ENCODE measurements around the gene PROP1. TPM values are rescaled to one million over a fixed set of nuclear protein-coding genes. Genes with fewer than 3 reads are reported as not detected.
"Not testable (repeated sequence)": the region's sequence is repeated elsewhere in the genome, so short reads cannot be mapped to it uniquely, and the experiment has no call there.

The PROP1 gene
- total and polyA plus RNA-seq, 8 donors: not detected

DNA sequence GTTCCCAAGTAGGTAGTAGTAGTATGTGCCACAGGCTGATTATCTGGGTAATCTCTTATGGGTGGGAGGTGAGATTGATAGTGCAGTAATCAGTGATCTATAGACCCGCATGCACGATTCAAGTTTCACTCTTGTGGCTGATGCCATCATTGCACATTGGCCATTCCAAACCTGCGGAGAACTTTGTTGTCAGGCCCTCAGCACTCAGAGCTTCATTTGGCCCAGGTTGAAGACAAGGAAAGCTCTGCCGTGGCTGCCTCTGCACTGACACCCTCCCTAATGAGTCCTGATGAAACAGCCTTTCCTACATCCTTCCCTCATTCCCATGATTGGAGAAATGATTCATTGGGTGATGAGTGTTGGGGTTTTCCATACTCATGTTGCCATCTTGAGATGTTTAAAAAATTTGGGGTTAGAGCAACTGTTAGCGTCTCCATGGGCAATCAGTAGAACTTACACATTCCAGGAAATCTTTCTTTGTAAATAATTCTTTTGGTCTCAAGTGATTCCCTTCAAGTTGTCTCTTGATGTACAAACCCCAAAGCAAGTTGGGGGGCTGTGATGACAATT lies 22.9 kb downstream of the PROP1 start:
- H3K27ac ChIP-seq: no peak overlapping the region
- H3K4me1 ChIP-seq: no peaks in the 10 kb centered on the region
- no peaks in the 10 kb centered on the region for H3K9me3 ChIP-seq
- no peak for ATAC-seq
- TF ChIP-seq, protein P1, sequence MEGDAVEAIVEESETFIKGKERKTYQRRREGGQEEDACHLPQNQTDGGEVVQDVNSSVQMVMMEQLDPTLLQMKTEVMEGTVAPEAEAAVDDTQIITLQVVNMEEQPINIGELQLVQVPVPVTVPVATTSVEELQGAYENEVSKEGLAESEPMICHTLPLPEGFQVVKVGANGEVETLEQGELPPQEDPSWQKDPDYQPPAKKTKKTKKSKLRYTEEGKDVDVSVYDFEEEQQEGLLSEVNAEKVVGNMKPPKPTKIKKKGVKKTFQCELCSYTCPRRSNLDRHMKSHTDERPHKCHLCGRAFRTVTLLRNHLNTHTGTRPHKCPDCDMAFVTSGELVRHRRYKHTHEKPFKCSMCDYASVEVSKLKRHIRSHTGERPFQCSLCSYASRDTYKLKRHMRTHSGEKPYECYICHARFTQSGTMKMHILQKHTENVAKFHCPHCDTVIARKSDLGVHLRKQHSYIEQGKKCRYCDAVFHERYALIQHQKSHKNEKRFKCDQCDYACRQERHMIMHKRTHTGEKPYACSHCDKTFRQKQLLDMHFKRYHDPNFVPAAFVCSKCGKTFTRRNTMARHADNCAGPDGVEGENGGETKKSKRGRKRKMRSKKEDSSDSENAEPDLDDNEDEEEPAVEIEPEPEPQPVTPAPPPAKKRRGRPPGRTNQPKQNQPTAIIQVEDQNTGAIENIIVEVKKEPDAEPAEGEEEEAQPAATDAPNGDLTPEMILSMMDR (IDR thresholded peaks at IDR 0.05): no peak
- peaks cover 0 to 16% of the 10 kb centered on the region in 2 donors for H3K27me3 ChIP-seq
- no peaks in the 10 kb centered on the region for H3K36me3 ChIP-seq
- intact Hi-C loops (cut with DNase I): no loop called here
- H3K4me3 ChIP-seq: no peak overlapping the region
- no peak for DNase-seq

- no peak for ATAC-seq
- peaks cover 0 to 16% of the 10 kb centered on the region in 2 donors for H3K27me3 ChIP-seq
- no peak overlapping the region for H3K4me3 ChIP-seq
- TF ChIP-seq, protein P1 (IDR thresholded peaks at IDR 0.05): no peak
- H3K9me3 ChIP-seq: no peaks in the 10 kb centered on the region
- no peak overlapping the region for H3K27ac ChIP-seq
- H3K36me3 ChIP-seq: no peaks in the 10 kb centered on the region
- no peak for DNase-seq
- H3K4me1 ChIP-seq: no peaks in the 10 kb centered on the region
- intact Hi-C loops (cut with DNase I): no loop called here
Observed at GRCh38 chr5:177972613-177973012, 23.4 kb downstream of the PROP1 start.

DNA sequence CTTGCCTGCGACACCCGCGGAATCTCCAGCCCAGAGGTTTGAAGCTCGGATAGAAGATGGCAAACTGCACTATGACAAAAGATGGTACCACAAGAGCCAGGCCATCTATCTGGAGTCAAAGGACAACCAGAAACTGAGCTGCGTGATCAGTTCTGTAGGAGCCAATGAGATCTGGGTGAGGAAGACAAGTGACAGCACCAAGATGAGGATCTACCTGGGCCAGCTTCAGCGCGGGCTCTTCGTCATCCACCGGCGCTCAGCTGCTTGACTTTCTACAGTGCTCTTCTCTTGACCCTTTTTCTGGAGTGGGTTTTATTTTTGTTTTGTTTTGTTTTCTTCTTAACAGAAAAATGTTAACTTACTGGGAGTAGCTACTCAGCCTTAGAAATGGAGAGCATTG lies 24.0 kb downstream of the PROP1 start:
- intact Hi-C loops (cut with DNase I); H3K36me3 ChIP-seq; H3K27ac ChIP-seq; H3K4me3 ChIP-seq; H3K4me1 ChIP-seq; ATAC-seq; H3K9me3 ChIP-seq; DNase-seq: not testable (repeated sequence)
- peaks cover 0 to 13% of the 10 kb centered on the region in 2 donors for H3K27me3 ChIP-seq

- no peaks in the 10 kb centered on the region for H3K36me3 ChIP-seq
- no peak overlapping the region for H3K4me3 ChIP-seq
- ATAC-seq (no peak), DNase-seq (no peak)
- H3K27me3 ChIP-seq: peaks cover 0 to 9% of the 10 kb centered on the region in 2 donors
- TF ChIP-seq, protein P1 (IDR thresholded peaks at IDR 0.05): no peak
- H3K4me1 ChIP-seq: no peaks in the 10 kb centered on the region
- no peak overlapping the region for H3K27ac ChIP-seq
- H3K9me3 ChIP-seq: no peaks in the 10 kb centered on the region
- intact Hi-C loops (cut with DNase I): no loop called here
Observed at GRCh38 chr5:177968661-177969211, 27.3 kb downstream of the PROP1 start.

GRCh38 chr5:177967221-177967887 lies 28.7 kb downstream of the PROP1 start:
- no peak for ATAC-seq
- no peak overlapping the region for H3K4me3 ChIP-seq
- H3K9me3 ChIP-seq: no peaks in the 10 kb centered on the region
- H3K4me1 ChIP-seq: no peaks in the 10 kb centered on the region
- H3K36me3 ChIP-seq: no peaks in the 10 kb centered on the region
- TF ChIP-seq, protein P1 (IDR thresholded peaks at IDR 0.05): no peak
- no peak for DNase-seq
- intact Hi-C loops (cut with DNase I): no loop called here
- H3K27ac ChIP-seq: no peak overlapping the region
- peaks cover 0 to 9% of the 10 kb centered on the region in 2 donors for H3K27me3 ChIP-seq

Measured in left lung (tissue), 10 donors.